Activated naive CD8-positive, alpha-beta T cell (primary cell): ENCODE data around the gene ACTBL2.

ENCODE experiments used
- H3K27ac Mint-ChIP-seq: one replicate; pipeline ENCODE4 v1.8.0; 2021; ENCODE audit warnings: mixed read lengths
- H3K27me3 Mint-ChIP-seq: one replicate; pipeline ENCODE4 v1.8.0; 2021; ENCODE audit warnings: mixed read lengths
- H3K36me3 Mint-ChIP-seq: one replicate; pipeline ENCODE4 v1.8.0; 2021; ENCODE audit warnings: mixed read lengths
- H3K4me1 Mint-ChIP-seq: one replicate; pipeline ENCODE4 v1.8.0; 2021; ENCODE audit warnings: low read depth, mixed read lengths
- H3K4me3 Mint-ChIP-seq: one replicate; pipeline ENCODE4 v1.8.0; 2021; ENCODE audit warnings: mild to moderate bottlenecking, mixed read lengths
- H3K9me3 Mint-ChIP-seq: one replicate; pipeline ENCODE4 v1.8.0; 2021; ENCODE audit warnings: low read depth, mixed read lengths

ACTBL2 gene

GRCh38 chr5:57501414-57502201, 19.0 kb upstream of the ACTBL2 start:
- Mint-ChIP-seq H3K36me3 (no peaks in the 10 kb centered on the region), H3K4me3 (no peak overlapping the region), H3K27ac (no peak overlapping the region), H3K4me1 (peaks cover 6% of the 10 kb centered on the region), H3K9me3 (no peaks in the 10 kb centered on the region), H3K27me3 (peaks cover 4% of the 10 kb centered on the region)

GRCh38 chr5:57499262-57500050, 16.8 kb upstream of the ACTBL2 start:
- H3K27me3 Mint-ChIP-seq: no peaks in the 10 kb centered on the region
- no peak overlapping the region for H3K4me3 Mint-ChIP-seq
- no peaks in the 10 kb centered on the region for H3K36me3 Mint-ChIP-seq
- H3K9me3 Mint-ChIP-seq: no peaks in the 10 kb centered on the region
- H3K27ac Mint-ChIP-seq: no peak overlapping the region
- peaks cover 20% of the 10 kb centered on the region for H3K4me1 Mint-ChIP-seq

- Mint-ChIP-seq H3K27ac (no peak overlapping the region), H3K4me3 (no peak overlapping the region), H3K4me1 (peaks cover 28% of the 10 kb centered on the region), H3K9me3 (no peaks in the 10 kb centered on the region), H3K36me3 (no peaks in the 10 kb centered on the region), H3K27me3 (no peaks in the 10 kb centered on the region)
These were observed 15.1 kb upstream of the ACTBL2 start for GRCh38 chr5:57497733-57498132.

- Mint-ChIP-seq H3K4me3 (peak overlapping the region; percentile 23), H3K9me3 (no peaks in the 10 kb centered on the region), H3K27me3 (no peaks in the 10 kb centered on the region), H3K27ac (peak overlapping the region; percentile 77), H3K36me3 (no peaks in the 10 kb centered on the region), H3K4me1 (peaks cover 28% of the 10 kb centered on the region)
These were observed 12.9 kb upstream of the ACTBL2 start for GRCh38 chr5:57495285-57496086.

- H3K4me1 Mint-ChIP-seq: peaks cover 27% of the 10 kb centered on the region
- peak overlapping the region; percentile 9 for H3K4me3 Mint-ChIP-seq
- H3K27ac Mint-ChIP-seq: no peak overlapping the region
- no peaks in the 10 kb centered on the region for H3K9me3 Mint-ChIP-seq
- H3K27me3 Mint-ChIP-seq: no peaks in the 10 kb centered on the region
- H3K36me3 Mint-ChIP-seq: no peaks in the 10 kb centered on the region
These were observed 11.8 kb upstream of the ACTBL2 start for GRCh38 chr5:57494104-57495098.

GRCh38 chr5:57493034-57493433, 10.4 kb upstream of the ACTBL2 start:
- H3K27ac Mint-ChIP-seq: no peak overlapping the region
- no peaks in the 10 kb centered on the region for H3K27me3 Mint-ChIP-seq
- peaks cover 22% of the 10 kb centered on the region for H3K4me1 Mint-ChIP-seq
- H3K9me3 Mint-ChIP-seq: no peaks in the 10 kb centered on the region
- H3K36me3 Mint-ChIP-seq: no peaks in the 10 kb centered on the region
- no peak overlapping the region for H3K4me3 Mint-ChIP-seq

GRCh38 chr5:57492632-57493031, 10.0 kb upstream of the ACTBL2 start:
- Mint-ChIP-seq H3K9me3 (no peaks in the 10 kb centered on the region), H3K27me3 (no peaks in the 10 kb centered on the region), H3K36me3 (no peaks in the 10 kb centered on the region), H3K4me3 (no peak overlapping the region), H3K4me1 (peaks cover 22% of the 10 kb centered on the region), H3K27ac (no peak overlapping the region)

GRCh38 chr5:57491369-57491965, 8.9 kb upstream of the ACTBL2 start:
- Mint-ChIP-seq H3K4me1 (peaks cover 22% of the 10 kb centered on the region), H3K27me3 (no peaks in the 10 kb centered on the region)

GRCh38 chr5:57488215-57488955, 5.8 kb upstream of the ACTBL2 start:
- Mint-ChIP-seq H3K4me1 (no peaks in the 10 kb centered on the region), H3K27me3 (no peaks in the 10 kb centered on the region), H3K4me3 (no peak overlapping the region), H3K9me3 (no peaks in the 10 kb centered on the region), H3K36me3 (no peaks in the 10 kb centered on the region), H3K27ac (no peak overlapping the region)

More at GRCh38 chr5:57491369-57491965, 8.9 kb upstream of the ACTBL2 start:
- Mint-ChIP-seq H3K27ac (no peak overlapping the region), H3K4me3 (no peak overlapping the region), H3K36me3 (no peaks in the 10 kb centered on the region), H3K9me3 (no peaks in the 10 kb centered on the region)

GRCh38 chr5:57486027-57486602, 3.5 kb upstream of the ACTBL2 start:
- Mint-ChIP-seq H3K27ac (no peak overlapping the region), H3K4me3 (no peak overlapping the region), H3K36me3 (no peaks in the 10 kb centered on the region), H3K27me3 (no peaks in the 10 kb centered on the region), H3K4me1 (no peaks in the 10 kb centered on the region), H3K9me3 (no peaks in the 10 kb centered on the region)

- H3K27me3 Mint-ChIP-seq: peaks cover 5% of the 10 kb centered on the region
- H3K27ac Mint-ChIP-seq: no peak overlapping the region
- no peak overlapping the region for H3K4me3 Mint-ChIP-seq
- no peaks in the 10 kb centered on the region for H3K9me3 Mint-ChIP-seq
- H3K36me3 Mint-ChIP-seq: no peaks in the 10 kb centered on the region
- H3K4me1 Mint-ChIP-seq: no peaks in the 10 kb centered on the region
These were observed 3.8 kb downstream of the ACTBL2 start for GRCh38 chr5:57478826-57479225.

- no peaks in the 10 kb centered on the region for H3K36me3 Mint-ChIP-seq
- no peak overlapping the region for H3K27ac Mint-ChIP-seq
These were observed 6.0 kb downstream of the ACTBL2 start for GRCh38 chr5:57476601-57477056.

GRCh38 chr5:57470339-57470738, 12.3 kb downstream of the ACTBL2 start:
- Mint-ChIP-seq H3K27me3 (peaks cover 3% of the 10 kb centered on the region), H3K36me3 (no peaks in the 10 kb centered on the region), H3K4me3 (no peak overlapping the region), H3K27ac (no peak overlapping the region), H3K4me1 (no peaks in the 10 kb centered on the region), H3K9me3 (peaks cover 3% of the 10 kb centered on the region)

More at GRCh38 chr5:57476601-57477056, 6.0 kb downstream of the ACTBL2 start:
- H3K4me3 Mint-ChIP-seq: no peak overlapping the region
- H3K27me3 Mint-ChIP-seq: peaks cover 5% of the 10 kb centered on the region
- H3K4me1 Mint-ChIP-seq: no peaks in the 10 kb centered on the region
- H3K9me3 Mint-ChIP-seq: no peaks in the 10 kb centered on the region
